Stimulated activated CD4-positive, alpha-beta T cell treated with anti-CD3 and anti-CD28 coated beads, TNF-alpha, amount 100 ng/mL, for 1 hour (primary cell): Measurements from ENCODE around the gene DLG2.
"Not testable (repeated sequence)": the region's sequence is repeated elsewhere in the genome, so short reads cannot be mapped to it uniquely, and the experiment has no call there.

Experiments used
- DNase-seq, 3 donors: peaks; one replicate each; pipeline ENCODE4 v3.0.0-alpha.2; 2020; ENCODE audit warnings: low read depth in 3 of 3, low spot score in 1 of 3

DLG2 gene

DNA sequence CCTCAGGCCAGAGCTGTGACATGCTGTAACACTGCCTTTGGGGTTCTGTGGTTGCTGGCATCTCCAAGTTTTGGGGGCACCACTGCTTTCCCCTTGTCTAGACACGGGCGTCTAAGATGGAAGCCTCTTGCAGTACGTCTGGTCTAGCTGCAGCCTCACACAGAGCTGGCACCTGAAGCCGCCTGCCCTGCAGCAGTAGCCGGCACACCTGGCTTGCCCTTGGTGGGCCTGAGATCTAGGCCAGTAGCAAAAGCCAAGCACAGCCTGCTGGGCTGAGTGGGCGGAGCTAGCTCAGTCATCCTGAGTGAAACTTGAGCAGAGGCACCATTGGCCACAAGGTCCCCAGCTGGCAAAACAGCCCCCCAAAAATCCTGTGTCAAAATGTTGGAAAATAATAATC lies 154.2 kb downstream of the DLG2 start:
- no peak for DNase-seq

DNA sequence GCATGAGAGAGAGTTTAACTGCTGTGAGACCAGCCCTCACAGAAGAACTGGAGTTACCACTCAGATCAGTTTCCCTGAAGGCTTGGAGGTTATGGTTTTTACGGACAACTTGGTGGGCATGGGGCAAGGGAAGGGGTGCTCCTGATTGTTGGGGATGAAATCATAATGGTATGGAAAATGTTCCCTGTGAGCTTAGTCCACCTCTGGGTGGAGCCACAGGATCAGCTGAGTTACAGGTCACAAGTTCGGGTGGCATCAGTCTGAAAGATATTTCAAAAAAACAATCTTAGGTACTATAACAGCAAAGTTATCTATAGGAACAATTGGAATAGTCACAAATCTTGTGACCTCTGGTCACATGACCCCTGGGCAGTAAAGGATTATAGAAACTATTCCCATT lies 162.9 kb downstream of the DLG2 start:
- DNase-seq, result no peak

- DNase-seq, result no peak
These were observed 167.8 kb downstream of the DLG2 start for GRCh38 chr11:85459304-85459703.

- DNase-seq, result no peak
These were observed 182.7 kb downstream of the DLG2 start for GRCh38 chr11:85444479-85444878.

DNA sequence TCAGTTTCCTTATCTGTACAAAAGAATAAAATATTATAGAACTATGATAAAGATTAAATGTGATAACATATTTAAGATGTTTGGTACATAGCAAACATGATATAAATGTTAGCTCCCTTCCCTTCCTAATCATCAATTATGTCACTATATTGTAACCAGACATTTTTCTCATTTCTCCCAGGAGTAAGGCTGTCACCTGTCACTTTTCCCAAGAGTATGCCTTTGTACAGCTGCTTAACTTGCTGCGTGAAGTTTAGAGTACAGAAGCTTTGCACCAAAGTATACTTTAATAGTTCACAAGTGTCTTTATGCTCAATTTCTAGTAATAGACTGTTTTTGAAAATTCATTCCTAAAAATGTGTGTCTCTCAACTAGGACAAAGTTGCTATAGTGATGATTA lies 186.9 kb downstream of the DLG2 start:
- DNase-seq, result no peak

DNA sequence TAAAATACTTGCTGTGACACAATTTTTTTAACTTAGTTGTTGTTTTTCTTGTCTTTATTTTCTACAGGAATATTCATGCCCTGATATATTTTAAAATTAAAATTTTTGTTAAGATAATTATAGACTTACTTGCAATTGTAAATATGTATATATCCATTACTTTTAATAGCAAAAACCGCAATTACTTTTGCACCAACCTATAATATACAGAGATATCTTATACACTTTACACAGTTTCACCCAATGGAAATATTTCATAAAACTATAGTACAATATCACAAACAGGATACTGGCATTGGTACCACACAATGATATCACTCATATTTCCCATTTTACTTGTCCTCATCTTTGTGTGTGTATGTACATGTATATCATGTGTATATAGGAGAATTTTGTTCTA lies 188.8 kb downstream of the DLG2 start:
- DNase-seq, result no peak

GRCh38 chr11:85431319-85431718 lies 195.8 kb downstream of the DLG2 start:
- DNase-seq, result no peak

DNA sequence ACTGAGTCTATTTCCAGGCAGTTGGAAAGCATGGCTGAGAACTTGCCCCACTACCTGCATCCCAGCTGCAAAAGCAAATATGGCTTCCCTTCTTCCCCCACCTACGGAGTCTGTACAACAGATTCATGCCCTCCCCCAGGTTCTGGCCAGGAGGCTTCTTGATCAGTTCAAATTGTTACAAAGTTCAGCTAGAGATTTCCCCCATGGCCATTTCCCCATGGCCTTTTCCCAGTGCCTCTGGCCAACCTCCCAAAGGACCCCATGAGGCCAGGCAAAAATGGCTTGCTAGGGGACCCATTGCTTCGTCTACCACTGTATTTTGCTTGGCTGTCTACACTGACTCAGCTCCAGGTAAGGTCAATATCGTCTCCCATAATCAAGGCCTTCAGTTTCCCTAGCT lies 203.3 kb downstream of the DLG2 start:
- no peak for DNase-seq

DNA sequence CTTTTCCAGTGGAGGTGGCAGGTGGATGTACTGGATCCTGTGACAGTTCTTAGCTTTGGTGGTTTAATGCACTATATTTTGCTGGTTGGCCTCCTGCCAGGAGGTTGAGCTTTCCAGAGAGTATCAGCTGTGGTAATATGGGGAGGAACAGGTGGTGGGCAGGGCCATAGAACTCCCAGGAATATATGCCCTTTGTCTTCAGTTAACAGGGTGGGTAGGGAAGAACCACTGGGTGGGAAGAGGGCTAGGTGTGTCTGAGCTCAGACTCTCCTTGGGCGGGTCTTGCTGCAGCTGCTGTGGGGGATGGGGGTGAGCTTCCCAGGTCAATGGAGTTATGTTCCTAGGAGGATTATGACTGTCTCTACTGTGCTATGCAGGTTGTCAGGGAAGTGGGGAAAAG lies 203.8 kb downstream of the DLG2 start:
- DNase-seq, result no peak

- DNase-seq, result no peak
These were observed 213.0 kb downstream of the DLG2 start for GRCh38 chr11:85414175-85414574.

DNA sequence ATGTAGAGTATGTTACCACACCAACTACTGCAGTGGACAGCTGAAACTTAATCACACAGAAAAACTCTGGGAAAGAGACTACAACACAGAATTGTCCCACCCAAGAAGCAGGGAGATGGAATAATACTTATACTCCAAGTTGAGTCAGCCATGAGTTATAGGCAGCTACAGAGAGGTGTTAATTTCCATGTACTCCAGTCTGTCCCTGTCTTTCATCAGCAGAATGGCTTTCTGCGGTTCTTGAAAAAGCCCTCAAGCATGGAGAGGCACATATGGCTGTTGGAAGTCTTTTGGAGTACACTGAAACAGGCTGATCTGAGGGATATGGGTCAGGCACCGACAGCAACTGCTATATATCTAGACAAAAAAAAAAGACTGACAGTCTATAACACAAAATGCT lies 219.5 kb downstream of the DLG2 start:
- no peak for DNase-seq

- no peak for DNase-seq
These were observed 220.3 kb downstream of the DLG2 start for GRCh38 chr11:85406841-85407240.

DNA sequence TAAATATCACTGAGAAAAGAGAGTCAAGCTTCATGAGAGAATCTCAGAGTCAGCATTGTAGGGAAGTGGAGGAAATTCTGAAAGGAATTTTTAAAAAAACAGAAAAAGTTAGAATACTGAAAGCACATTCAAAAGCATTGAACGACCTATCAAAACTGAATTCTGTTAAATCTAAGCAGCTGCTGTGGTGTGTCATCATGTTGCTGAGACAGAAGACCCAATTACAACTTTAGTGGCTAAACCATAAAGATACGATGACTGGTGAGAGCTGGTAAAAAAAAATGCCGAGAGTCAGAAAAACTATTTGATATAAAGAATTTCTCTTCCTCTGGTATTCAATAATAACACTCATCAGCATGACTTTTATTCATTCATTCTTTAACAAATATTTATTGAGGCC lies 220.8 kb downstream of the DLG2 start:
- no peak for DNase-seq

GRCh38 chr11:85395515-85396055 lies 231.6 kb downstream of the DLG2 start:
- DNase-seq, result not testable (repeated sequence)

DNA sequence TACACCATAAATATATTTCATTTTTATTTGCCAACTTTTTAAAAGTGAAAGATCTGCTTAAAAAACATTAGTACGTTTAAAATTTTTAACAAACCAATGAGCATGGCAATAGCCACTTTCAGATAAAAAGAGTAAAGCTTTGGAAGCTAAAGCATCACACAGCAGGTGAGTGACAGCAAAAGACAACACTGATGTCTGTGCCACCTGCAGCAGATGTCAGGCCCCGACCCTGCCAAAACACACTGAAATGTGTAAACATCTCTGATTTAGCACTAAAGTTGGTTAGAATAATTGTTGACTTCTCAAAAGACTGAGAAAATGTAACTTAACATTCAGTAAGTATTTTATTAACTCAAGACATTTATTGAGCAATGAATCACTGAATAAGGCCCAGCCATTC lies 232.9 kb downstream of the DLG2 start:
- DNase-seq, result no peak

DNA sequence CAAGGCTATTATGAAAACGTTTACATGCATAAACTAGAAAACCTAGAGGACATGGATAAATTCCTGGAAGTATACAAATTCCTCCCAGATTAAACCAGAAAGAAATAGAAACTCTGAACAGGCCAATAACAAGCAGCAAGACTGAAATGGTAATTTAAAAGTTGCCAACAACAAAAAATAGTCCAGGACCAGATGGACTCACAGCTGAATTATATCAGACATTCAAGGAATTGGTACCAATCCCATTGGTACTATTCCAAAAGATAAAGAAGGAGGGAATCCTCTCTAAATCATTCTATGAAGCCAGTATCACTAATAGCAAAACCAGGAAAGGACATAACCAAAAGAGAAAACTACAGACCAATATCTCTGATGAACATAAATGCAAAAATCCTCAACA lies 236.0 kb downstream of the DLG2 start:
- DNase-seq, result no peak

DNA sequence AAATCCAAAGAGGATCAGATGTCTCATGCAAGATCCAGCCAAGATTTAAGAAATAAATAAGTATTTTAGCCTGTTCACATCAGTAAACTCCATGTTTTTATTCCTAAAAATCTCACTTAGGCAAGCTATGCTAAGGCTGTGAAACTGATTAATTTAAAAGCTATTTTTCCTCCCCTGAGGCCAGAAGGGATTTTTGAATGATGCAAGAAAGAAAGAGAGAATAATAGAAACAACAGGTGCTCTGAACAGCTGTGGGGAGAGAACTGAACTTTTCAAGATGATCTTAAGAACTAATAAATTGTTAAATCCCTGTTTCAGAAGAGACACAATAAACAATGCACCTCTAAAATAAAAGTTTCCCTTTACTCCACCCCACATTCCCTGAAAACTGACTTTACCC lies 241.6 kb downstream of the DLG2 start:
- no peak for DNase-seq

GRCh38 chr11:85385111-85385510 lies 242.0 kb downstream of the DLG2 start:
- DNase-seq, result no peak

GRCh38 chr11:85379066-85379465 lies 248.1 kb downstream of the DLG2 start:
- DNase-seq, result no peak

- DNase-seq, result no peak
These were observed 249.2 kb downstream of the DLG2 start for GRCh38 chr11:85377901-85378300.

DNA sequence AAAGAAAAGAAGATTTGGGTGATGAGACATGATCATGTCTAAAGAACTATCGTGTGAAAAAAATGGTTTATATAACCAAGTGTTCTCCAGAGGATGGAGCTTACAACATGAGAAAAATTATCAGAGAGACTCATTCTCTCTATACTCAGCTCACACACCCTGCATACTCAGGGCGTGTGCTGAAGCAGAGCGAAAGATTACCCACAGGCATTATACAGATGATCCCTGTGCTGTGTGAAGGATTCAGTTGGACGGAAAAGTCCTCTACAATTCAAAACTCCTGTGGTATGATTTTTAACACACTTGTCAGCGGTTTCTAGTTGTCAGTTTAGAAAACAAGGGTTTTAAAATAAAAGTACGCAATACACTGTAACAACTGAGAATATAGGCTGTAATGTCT lies 267.3 kb downstream of the DLG2 start:
- no peak for DNase-seq

DNA sequence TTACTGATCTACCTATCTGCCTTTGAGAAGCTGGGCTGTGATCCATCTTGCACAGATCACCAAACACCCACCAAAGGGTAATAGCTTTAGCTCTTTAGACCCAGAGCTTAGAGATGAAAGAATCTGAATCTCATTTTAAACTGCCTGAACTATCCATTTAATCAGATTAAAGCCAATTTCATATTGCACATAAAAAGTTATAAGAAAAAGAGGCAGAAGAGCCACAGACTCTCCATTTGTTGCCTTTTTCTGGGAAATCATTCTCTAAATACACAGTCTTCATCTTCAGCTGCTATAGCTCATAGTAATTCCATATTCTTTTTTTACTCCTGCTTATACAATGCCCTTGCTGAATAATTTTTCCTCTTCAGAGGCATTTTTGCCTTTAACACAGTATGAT lies 271.2 kb downstream of the DLG2 start:
- DNase-seq, result no peak

- DNase-seq, result not testable (repeated sequence)
These were observed 277.6 kb downstream of the DLG2 start for GRCh38 chr11:85349539-85349938.

- DNase-seq, result no peak
These were observed 278.2 kb downstream of the DLG2 start for GRCh38 chr11:85348945-85349344.
